GM19324 (cell line): ENCODE results near the gene ALG9.

ENCODE experiments used
- ATAC-seq: cut with Tn5 transposase; IDR thresholded peaks from one replicate; pipeline ENCODE4 v1.9.1; 2021; ENCODE audit warnings: mild to moderate bottlenecking, moderate library complexity; ENCODE audit not compliant: unreplicated experiment, low FRiP score

The ALG9 gene, protein sequence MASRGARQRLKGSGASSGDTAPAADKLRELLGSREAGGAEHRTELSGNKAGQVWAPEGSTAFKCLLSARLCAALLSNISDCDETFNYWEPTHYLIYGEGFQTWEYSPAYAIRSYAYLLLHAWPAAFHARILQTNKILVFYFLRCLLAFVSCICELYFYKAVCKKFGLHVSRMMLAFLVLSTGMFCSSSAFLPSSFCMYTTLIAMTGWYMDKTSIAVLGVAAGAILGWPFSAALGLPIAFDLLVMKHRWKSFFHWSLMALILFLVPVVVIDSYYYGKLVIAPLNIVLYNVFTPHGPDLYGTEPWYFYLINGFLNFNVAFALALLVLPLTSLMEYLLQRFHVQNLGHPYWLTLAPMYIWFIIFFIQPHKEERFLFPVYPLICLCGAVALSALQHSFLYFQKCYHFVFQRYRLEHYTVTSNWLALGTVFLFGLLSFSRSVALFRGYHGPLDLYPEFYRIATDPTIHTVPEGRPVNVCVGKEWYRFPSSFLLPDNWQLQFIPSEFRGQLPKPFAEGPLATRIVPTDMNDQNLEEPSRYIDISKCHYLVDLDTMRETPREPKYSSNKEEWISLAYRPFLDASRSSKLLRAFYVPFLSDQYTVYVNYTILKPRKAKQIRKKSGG

DNA sequence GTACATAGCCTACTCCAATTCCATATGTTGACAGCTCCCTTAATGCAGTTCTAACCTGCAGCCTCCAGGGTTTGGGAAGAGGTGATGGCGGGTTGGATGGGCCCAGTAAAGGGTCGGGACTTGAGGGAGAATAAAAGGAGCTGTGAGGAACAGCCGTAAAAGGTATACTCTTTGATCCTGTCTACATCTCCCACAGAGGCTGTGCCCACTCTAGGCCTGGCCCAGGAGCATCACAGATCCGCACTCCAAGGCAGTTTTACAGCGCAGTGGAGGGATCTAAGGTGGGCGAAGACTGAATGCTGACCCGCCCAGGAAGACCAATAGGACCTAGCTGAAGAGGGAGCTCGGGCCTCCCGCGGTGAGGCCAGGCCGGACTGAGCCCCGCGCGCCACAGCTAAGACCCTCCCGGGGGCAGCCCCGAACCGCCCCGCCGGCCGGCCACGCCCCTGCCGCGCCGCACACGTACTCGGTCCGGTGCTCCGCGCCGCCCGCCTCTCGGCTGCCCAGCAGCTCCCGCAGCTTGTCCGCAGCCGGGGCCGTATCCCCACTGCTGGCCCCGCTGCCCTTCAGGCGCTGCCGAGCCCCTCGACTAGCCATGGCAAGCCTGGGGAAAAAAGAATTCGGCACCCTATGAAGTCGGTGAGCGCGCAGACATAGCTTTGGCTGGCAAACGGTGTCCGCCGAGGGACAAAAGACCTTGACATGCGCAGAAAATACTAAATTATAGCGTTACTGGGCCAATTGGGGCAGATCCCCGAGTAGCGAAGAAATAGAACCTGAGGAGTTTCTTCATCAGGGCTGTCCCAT lies at the start of gene ALG9:
Gene ALG9, minus strand, starts transcription at position 696 of the 807 bp plus-strand sequence. Its CDS starts 99 bp downstream, at position 597.
- peak; percentile 93 for ATAC-seq

DNA sequence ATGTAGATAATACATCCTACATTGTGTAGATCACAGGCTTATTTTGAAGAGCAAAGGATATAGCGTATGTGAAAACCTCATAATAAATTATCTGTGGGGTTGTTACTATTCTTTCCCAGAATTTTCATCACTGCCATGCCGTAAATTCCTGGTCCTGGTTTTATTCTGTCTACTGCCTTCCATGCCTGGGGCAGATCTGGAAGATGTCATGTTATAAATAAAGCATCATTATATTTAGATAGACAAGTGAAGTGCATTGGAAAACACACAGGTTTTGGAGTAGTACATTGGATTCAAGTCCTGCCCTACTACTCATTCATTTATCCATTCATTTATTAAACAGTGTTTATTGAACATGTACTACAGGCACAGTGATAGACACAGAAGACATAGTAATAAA lies 49.5 kb upstream of the ALG9 start:
- no peak for ATAC-seq

DNA sequence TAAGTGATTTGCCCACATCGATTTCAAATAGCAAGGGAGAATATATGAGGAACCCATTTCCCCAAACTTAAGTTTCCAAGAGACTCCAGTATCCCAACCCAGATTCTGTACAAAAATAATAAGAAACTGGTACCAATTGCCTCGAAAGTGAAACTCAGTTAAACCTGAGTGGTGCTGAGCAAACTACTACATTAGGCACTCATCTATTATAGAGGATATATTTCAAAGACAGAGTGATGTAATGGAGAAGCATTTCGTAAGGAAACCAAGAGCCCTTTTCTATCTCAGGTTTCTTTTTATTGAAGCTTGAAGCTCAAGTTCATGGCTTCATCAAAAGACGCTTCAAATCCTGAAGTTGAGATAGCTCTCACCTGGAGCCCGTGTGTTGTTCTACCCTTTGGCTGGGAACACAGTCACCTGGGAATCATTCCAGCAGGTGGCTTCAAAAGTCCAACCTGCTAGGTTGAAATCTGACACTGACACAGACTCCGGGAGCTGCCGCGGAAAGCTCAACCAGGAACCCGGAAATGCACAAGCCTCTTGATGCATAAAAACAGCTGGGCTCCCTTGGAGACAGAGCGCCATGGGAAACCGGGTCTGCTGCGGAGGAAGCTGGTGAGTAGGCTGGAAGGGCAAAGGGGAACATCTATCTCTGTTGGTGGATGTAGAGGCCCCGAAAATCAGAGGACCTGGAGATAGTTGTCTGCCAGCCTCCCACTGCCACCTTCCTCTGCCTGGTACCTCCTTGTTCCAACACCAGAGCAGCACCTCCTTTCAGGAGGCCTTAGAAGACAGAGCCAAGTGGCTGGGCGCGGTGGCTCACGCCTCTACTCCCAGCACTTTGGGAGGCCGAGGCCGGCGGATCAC lies 47.2 kb upstream of the ALG9 start, which contains the start of gene C11orf52:
Gene C11orf52, plus strand, starts transcription at position 524 of the 867 bp plus-strand sequence. Its CDS starts 60 bp downstream, at position 584.
- ATAC-seq: no peak

DNA sequence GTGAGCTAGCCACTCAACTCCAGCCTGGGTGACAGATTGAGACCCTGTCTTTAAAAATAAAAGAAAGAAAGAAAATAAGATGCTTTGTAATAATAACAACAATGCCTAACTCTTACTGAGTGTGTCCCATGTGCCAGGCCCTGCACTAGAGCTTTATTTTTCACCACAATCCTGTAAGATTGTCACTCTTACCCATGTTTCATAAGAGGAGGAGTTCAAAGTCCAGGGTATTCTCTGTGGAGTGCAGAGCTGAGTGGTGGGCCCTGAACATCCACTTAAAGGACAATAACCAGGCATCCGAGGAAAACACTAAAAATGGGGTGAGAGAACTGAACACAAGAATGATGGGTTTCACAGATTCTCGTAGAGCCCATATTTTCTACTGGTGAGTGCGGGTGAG lies 46.4 kb upstream of the ALG9 start:
- no peak for ATAC-seq

DNA sequence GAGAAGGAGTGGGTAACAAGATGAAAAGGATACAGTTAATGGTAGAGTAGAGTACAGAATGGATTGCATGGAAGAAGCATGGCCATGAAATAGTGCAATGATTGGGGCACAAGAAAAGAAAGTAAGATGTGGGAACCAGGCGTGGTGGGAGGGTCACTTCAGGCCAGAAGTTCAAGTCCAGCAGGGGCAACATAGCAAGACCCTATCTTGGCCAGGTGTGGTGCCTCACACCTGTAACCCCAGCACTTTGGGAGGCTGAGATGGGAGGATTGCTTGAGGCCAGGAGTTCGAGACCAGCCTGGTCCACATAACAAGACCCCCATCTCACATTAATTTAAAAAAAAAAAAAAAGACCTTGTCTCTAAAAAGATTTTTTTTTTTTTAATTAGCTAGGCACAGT lies 45.9 kb upstream of the ALG9 start:
- ATAC-seq: no peak

DNA sequence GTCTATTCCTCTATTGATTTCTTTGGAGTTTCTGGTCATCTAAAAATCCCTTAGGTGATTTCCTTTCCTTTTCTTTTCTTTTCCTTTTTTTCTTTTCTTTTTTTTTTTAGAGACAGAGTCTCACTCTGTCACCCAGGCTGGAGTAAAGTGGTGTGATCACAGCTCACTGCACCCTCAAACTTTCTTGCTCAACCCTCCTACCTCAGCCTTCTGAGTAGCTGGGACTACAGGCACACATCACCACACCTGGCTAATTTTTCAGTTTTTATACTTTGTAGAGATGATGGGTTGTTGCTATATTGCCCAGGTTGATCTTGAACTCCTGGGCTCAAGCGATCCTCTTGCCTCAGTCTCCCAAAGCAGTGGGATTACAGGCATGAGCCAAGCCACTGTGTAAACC lies 45.4 kb upstream of the ALG9 start:
- no peak for ATAC-seq

DNA sequence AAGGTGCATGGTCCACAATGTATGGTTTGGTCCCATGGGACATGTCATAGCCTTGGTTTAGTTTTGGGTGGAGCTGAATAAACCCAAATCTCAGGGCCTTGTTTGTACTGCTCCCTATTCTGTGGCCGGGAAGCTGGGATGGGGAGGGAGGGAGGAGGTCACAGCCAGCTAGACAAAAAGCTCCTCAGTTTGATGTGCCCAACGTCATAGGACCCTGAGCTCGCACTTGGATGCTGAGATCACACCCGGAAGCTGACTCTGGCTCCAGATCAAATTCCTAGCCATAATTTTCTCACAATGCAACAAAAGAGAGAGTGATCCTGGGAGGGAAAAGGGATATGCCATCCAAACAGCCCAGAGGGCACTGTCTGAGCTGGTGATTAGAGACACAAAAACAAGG lies 42.6 kb upstream of the ALG9 start:
- no peak for ATAC-seq

DNA sequence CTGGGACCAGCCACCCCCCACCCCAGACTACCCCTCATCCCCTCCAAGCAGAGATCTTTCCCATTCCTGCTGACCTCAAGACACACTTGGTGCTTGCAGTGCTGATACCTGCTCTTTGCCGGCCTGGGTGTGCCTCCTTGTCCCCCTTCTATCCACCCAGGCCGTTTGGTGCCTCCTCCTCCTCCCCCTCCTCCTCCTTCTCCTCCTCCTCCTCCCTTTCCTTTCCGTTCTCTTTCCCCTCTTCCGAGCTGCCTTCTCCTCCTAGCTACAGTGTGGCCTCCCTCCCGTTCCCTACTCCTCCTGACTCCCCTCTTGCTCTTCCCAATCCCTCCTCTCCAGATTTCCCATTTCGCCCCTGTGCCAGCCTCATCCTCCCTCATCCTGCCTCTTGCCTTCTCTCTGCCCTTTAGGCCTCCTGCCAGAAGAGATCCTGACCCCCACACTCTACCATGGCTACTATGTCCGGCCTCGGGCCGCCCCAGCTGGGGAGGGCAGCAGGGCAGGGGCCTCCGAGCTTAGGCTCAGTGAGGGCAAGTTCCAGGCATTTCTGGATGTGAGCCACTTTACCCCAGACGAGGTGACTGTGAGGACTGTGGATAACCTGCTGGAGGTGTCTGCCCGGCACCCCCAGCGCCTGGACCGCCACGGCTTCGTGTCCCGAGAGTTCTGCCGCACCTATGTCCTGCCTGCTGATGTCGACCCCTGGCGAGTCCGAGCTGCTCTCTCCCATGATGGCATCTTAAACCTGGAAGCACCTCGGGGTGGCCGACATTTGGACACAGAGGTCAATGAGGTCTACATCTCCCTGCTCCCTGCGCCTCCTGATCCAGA lies 41.9 kb upstream of the ALG9 start:
- ATAC-seq: no peak

DNA sequence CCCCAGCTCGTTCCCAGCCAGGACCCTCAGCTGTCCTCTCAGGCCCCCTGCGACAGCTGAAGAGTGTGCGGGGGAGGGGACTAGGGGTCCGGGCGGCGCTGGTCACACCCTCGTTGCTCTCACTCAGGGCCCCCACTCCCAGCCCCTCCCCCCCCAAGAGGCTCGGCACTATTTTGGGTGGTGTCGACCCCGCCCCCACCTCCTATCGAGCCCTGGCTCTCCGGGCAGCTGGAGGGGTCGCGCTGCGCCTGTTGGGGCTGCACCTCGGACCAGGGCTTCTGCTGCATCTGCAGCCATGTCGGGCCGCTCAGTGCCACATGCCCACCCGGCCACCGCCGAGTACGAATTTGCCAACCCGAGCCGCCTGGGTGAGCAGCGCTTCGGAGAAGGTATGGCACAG lies 41.2 kb upstream of the ALG9 start, which contains the start of gene HSPB2:
Gene HSPB2, plus strand, starts transcription at position 200 of the 400 bp plus-strand sequence. Its CDS starts 96 bp downstream, at position 296.
- no peak for ATAC-seq

DNA sequence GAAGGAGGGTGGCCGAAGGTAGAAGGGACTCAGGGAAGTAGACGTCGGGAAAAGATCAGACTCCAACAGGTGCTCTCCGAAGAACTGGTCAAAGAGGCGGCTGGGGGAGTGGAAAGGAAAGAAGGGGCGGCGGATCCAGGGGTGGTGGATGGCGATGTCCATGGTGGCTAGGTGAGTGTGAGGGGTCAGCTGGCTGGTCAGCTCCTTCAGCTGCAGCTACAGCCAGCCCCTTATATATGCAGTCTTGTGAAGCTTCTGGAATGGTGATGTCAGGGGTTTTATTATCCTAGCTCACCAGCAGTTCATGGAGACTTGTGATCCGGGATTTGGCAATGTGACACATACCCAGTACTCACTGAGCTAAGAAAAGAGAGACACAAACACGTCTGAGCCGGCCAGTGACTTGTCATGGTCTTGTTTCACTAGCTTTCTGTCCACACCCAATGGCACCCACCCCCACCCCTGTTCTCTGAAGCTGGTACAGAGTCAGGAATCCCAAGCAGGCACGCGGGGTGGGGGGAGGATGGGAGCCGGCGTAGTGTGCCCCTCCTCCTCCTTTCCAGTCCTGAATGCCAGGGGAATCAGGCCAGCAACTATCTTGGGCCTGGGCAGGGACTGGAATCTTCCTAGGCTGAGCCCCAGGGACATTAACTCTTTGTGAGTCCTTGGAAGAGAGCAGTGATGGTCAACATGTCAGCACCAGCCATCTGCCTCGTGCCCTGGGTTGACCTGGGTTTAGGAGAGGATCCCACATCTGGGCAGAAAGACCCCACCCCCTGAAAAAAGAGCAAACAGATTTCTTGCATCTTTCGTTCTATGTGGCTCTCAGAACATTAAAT lies 40.4 kb upstream of the ALG9 start, which contains the start of gene CRYAB:
Gene CRYAB, minus strand, starts transcription at position 208 of the 839 bp plus-strand sequence. Its CDS starts 46 bp downstream, at position 162.
- no peak for ATAC-seq

DNA sequence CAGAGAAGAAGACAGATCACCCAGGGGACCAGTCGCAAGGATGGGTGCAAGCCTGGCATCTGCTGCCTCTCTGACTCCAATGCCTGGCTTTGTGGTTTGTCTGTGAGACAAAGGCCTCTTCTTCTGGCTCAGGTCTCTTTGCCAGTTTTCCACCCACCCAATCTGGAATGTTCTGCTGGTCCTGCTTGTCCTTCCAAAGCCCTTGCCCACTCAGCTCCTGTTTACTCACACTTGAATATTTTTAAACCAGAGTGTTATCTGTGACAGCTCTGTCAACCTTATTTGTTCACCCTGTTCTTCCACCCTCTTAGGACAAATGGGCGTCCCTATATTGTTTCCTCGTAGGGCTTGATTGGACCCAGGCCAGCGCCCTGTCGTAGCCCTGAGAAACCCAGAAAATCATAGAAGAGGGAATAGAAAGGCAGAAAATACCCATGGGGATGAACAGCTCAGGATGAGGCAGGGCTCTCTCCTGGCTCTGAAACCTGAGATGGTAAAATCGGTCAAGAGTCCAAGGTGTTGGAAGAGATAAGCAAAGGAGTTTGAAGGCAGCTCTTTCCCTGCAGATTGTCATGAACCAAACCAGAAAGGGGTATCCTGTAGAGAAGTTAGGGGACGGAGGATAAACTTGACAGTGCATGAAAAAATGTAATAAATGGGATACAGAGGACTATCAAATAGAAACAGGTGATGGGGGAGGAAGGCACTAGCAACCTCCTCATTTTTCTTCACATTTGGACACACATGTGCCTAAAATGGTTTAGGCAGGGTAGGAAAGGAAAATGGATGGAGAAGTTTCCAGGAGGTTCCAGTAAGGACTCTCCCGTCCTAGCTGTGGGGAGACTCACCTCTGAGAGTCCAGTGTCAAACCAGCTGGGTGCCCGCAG lies 39.5 kb upstream of the ALG9 start:
- ATAC-seq: no peak

DNA sequence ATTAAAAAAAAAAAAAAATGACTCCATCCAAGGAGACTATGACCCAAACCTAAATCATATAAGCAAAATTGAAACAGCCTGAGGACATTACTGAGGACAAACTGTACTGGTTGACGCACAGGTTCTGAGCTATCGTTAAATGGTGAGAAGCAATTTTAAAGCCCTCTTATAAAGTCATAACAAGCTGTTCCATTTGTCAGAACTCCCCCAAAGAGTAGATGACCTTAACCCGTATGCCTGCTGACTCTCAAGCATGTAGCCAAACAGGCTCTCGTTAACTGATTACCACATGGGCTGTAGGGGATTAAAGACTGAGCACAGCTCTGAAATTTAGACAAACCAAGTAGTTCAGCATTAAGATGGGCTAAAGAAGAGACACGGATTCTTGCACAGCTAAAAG lies 38.0 kb upstream of the ALG9 start:
- ATAC-seq: no peak

DNA sequence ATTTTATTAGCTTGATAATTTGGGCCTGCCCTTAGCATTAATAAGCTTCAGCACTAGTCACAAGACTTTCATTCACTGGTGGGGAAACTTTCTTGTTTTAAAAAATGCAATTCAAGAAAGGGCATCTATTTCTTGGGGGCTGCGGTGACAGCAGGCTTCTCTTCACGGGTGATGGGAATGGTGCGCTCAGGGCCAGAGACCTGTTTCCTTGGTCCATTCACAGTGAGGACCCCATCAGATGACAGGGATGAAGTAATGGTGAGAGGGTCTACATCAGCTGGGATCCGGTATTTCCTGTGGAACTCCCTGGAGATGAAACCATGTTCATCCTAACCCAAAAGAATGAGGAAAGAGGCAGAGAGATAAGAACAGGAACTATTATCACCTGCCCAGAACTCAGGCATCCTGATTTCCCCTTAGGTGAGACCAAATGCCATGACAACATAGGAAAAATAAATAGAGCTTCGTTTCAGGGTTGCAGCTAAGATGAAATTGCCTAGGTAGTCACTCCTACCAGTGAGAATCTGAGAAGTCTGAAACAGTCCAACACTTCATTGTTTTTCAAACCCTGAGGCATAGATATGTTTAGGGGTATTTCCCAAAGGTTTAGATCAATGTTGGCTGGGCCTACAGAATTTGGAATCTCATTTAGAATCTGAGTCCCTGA lies 37.4 kb upstream of the ALG9 start:
- ATAC-seq: no peak

DNA sequence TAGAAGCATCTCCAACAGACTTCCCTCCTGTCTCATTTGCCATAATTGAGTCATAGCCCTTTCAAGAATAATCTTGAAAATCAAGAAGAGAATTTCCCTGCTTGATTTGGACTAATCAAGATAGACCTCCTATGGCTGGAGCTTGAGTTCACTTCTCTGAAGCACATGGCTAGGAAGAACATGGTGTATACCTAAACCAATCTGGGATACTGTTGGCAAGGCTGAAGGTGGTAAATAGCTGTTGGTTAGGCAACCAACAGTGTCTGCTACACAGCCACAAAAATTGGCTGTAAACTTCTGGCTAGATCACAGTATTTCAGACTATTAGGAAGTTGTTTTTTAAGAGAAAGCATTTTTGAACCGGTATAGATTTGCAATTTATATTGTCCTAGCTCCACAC lies 35.3 kb upstream of the ALG9 start:
- no peak for ATAC-seq

DNA sequence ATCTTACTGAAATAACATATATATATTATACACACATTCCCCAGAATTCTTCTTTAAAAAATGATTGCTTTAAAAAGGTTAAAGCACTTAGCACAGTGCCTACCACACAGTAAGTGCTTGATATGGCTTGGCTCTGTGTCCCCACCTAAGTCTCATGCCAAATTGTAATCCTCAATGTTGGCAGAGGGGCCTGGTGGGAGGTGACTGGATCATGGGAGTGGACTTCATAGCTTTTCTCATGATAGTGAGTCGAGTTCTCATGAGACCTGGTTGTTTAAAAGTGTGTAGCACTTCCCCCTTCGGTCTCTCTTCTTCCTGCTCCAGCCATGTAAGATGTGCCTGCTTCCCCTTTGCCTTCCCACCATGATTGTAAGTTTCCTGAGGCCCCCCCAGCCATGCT lies 34.0 kb upstream of the ALG9 start:
- no peak for ATAC-seq

DNA sequence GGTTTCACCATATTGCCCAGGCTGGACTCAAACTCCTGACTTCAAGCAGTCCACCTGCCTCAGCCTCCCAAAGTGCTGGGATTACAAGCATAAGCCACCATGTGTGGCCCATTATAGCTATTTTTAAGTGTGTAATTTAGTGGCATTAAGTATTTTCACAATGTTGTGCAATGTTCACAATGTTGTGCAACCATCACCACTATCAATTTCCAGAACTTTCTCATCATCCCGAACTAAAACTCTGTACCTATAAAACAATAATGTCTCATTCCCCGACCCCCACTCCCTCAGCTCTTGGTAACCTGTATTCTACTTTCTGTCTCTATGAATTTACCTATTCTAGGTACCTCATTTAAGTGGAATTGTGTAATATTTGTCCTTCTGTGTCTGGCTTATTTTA lies 15.5 kb upstream of the ALG9 start:
- ATAC-seq: no peak

DNA sequence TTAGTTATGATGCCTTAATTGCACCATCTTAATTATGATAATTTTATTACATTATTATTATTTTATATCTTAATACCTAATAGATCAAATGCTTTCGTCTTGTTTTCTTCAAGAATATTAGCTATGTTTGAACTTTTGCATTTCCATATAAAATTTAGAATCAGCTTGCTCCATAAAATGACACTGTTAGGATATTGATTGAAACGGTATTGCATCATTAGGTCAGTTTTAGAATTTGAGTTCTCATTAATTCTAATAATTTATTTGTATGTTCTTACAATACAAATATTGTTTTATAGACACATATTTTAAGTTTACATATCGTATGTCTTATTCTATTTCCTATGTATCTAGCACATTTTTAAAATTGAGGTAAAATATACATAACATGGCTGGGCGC lies 14.7 kb upstream of the ALG9 start:
- ATAC-seq: no peak
